H1 (cell line): ENCODE measurements around the gene REPIN1. TPM values are rescaled to one million over a fixed set of nuclear protein-coding genes. Genes with fewer than 3 reads are reported as not detected.

Source experiments
- ASH2L ChIP-seq: fragments of 200-600, 300-600 bp; sonication (generic); IDR thresholded peaks from one replicate; pipeline ENCODE4 v1.7.1; 2017; ENCODE audit warnings: low read length
- CREB1 ChIP-seq: IDR thresholded peaks from 2 replicates; pipeline ENCODE4 v1.6.1; 2012; ENCODE audit warnings: inconsistent platforms
- E2F6 ChIP-seq: IDR thresholded peaks from 2 replicates; pipeline ENCODE4 v1.6.1; 2012; ENCODE audit warnings: inconsistent platforms
- SIN3A ChIP-seq, 2 experiments: IDR thresholded peaks in 1 of 2; conservative IDR thresholded peaks in 1 of 2; 2 replicates each; pipeline ENCODE4 v1.6.1; 2011 to 2012; ENCODE audit warnings: low read length in 2 of 2, improper control_type of control experiment in 1 of 2, low read depth in 1 of 2, mild to moderate bottlenecking in 1 of 2
- SRF ChIP-seq: IDR thresholded peaks from 2 replicates; pipeline ENCODE4 v1.6.1; 2011; ENCODE audit warnings: mild to moderate bottlenecking, low read depth, low read length, moderate library complexity
- polyA plus RNA-seq, 7 experiments: library from polyadenylated mRNA; depleted of rRNA in 3 of 7; stranded (reverse) in 5 of 7; unstranded in 2 of 7; fragments of >200 nt in 5 of 7; fragments of 200-250 nt in 2 of 7; gene quantifications; 1 replicate in 5 of 7; 2 replicates in 1 of 7; 4 replicates in 1 of 7; pipeline versions ENCODE4 v1.2.1 to v1.2.3, GENCODE V29; 2011 to 2013; ENCODE audit warnings: missing spikeins in 2 of 7, mixed read lengths in 2 of 7
- total RNA-seq: library from RNA; stranded (reverse); fragmentation: NEBNext Ultra II Directional; extraction: Animal tissue kit (Norgen Biotek cat#: 25700); gene quantifications from 2 replicates; pipeline ENCODE4 v1.2.1, GENCODE V29; 2021

Gene REPIN1
- total and polyA plus RNA-seq, 2 of the 8 experiments (the other 6 are each of a cell fraction or from before 2014, with no cell fraction given): 98.6 to 125 TPM

- no peak for TF ChIP-seq SRF
- no peak for TF ChIP-seq ASH2L
- peak; percentile 49 for TF ChIP-seq E2F6
- peak; percentile 63; the same call in 1 of the 2 replicates for TF ChIP-seq CREB1
- TF ChIP-seq SIN3A (conservative IDR thresholded peaks at IDR 0.05 in 1 of 2, IDR thresholded peaks at IDR 0.05 in 1 of 2; ENCODE audit: low read depth in 1 of 2, low read length in 2 of 2): peak; percentile 70 to 75; a peak in 2 of 4 replicates
These were observed 28.4 kb upstream of the REPIN1 start (continued) for GRCh38 chr7:150340024-150340749.
